Stimulated activated CD8-positive, alpha-beta memory T cell treated with anti-CD3 and anti-CD28 coated beads, Interleukin-4, amount 100 ng/mL, for 48 hours (primary cell): ENCODE results near the gene PCTP.

ENCODE experiments used
- DNase-seq: peaks from one replicate; pipeline ENCODE4 v3.0.0-alpha.2; 2020

PCTP gene

DNA sequence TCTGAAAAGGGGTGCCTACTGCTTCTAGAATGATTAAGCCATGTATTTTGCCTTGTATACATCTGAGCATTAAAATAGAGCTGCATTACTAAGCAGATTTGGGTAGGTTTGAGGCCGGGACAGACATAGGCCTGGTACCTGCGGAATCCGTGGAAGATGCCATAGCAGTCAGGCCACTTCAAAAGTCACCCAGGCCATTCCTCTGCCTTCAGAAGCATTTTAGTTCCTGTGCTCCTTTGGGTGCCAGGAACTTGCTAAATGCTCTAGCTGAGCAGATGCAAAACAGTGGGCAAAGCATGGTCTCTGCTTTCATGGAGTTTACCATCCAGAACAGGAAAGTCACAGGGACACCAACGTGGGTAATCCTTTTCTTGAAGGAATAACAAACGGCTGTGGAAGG, 22.5 kb upstream of the PCTP start:
- DNase-seq = no peak

DNA sequence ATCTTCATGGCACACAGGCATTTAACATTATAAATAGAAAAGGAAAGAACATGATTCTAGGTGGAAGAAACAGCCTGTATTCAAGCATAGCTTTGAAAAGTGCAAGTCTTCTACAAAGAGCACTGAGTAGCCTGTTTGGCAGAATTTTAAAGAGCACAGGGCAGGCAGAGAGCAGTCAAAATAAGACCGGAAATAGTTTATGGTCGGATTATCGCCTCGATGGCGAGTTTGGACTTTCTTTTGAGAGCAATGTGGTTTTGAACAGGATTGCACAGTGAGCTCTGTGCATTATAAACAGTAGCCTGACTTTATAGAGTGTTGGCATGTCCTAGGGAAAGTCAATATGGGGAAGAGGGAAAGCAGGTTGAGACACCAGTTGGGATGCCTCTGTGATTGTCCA, 22.0 kb upstream of the PCTP start:
- no peak for DNase-seq

- DNase-seq = no peak
Observed at GRCh38 chr17:55729484-55729883, 21.4 kb upstream of the PCTP start.

DNA sequence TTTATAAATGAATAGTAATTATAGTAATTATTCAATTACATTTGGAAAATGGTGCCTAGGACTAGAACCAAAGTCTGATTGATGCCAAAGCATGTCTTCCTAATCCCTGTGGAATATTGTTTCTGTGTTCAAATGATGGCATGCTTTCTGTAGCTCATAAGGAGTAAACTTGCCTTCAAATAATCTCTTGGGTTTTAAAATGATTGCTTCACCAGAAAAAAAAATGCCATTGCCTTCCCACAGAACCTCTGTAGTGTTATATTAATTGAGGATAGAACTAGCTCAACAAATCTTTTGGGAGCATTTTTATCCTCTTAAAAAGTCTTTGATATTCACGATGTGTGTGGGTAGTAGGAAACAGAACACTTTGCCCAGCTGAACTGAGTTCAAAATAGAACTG, 20.5 kb upstream of the PCTP start:
- no peak for DNase-seq

- no peak for DNase-seq
Observed at GRCh38 chr17:55730808-55731207, 20.0 kb upstream of the PCTP start.

- DNase-seq = no peak
Observed at GRCh38 chr17:55731586-55732250, 19.1 kb upstream of the PCTP start.

DNA sequence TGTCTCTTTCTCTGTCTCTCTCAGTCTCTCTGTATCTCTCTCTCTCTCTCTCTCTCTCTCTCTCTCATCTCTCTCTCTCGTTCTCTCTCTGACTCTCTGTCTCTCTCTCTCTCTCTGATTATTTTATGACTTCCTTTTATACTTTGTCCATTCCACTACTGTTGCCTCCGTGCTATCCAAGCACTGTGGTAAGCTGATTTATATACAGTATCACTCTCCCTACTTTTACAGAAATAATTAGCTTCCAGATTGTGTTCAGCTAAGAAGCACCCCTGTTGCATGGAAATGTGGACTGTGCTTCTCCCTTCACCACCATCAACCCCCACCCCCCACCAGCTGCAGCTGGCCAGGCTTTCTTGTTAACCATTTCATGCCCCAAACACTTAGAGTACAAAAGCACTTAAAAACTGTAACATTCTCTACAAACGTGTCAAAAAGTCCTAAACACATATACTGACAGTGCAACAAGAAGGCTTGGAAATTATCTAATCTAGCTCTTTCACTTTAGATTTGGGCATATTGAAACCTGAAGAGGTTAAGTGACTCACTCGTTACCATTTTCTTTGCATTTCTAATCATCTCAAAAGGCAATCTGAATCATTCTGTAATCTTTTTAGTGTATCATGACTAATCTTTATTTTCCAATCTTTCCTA, 16.6 kb upstream of the PCTP start:
- no peak for DNase-seq

DNA sequence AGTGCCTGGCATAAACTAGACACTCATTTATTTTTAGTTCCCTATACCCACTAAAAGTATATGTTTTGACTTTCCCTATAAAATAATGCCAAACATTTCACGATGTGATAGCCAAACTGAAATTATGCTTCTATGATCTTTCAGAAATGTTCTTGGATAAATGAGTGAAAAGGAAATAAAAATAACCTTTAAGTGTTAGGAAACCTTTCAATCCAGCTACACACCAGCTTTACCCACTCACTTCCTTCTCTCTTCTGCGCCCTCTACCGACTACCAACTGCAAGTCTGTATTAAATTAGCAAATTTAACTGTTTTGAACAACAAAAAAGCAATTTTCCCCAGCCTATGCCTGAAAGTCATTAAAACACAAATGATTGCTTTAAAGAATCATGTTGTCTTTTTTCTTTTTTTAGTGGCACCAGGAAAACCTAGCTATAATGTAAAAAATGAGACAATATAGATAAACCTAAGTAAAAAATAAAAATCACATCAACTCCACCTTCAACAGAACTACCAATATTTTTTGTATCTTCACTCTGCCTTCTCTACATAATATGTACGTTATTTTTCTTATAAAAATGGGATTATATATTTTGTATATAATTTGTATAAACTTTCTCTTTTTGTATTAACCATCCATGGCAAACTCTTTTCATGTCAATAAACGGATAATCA, 15.0 kb upstream of the PCTP start:
- DNase-seq = peak; percentile 48

- DNase-seq = no peak
Observed at GRCh38 chr17:55737976-55738501, 12.8 kb upstream of the PCTP start.

- DNase-seq = no peak
Observed at GRCh38 chr17:55740511-55741355, 10.1 kb upstream of the PCTP start.

GRCh38 chr17:55741356-55741700, 9.5 kb upstream of the PCTP start:
- DNase-seq = no peak

- DNase-seq = no peak
Observed at GRCh38 chr17:55742272-55743102, 8.4 kb upstream of the PCTP start.

GRCh38 chr17:55743103-55743679, 7.7 kb upstream of the PCTP start:
- no peak for DNase-seq

GRCh38 chr17:55745258-55745657, 5.6 kb upstream of the PCTP start:
- DNase-seq = no peak

DNA sequence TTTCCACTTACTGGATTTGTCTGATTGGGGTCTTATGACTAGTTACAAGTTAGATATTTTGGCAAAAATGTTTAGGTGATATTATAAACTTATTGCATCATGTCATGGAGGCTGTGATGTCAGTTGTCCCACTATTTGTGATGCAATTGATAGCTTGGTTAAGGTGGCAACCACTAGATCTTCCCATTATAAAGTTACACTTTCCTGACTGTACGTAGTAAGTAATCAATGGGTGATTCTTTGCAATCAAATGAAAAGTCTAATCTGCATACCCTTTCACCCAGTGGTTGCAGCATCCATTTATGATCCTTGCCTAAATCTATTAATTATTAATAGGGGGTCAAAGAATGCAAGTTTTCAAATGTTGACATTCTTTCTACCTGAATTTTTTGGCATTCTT, 4.4 kb upstream of the PCTP start:
- DNase-seq = no peak

DNA sequence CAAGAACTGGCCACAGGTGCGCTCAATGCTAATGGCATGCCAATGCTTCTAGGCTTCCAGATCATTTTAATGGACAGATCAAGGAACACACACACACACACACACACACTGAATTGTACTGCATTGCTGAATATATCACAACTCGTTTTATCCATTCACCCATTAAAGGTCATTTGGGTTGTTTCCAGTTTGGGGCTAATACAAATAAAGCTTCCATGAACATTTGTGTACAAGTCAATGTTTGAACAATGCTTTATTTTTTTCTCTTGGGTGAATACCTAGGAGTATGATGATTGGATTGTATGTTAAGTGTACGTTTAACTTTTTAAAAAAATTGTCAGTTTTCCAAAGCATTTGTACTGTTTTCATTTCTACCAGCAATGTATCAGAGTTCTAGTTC, 3.6 kb upstream of the PCTP start:
- no peak for DNase-seq

DNA sequence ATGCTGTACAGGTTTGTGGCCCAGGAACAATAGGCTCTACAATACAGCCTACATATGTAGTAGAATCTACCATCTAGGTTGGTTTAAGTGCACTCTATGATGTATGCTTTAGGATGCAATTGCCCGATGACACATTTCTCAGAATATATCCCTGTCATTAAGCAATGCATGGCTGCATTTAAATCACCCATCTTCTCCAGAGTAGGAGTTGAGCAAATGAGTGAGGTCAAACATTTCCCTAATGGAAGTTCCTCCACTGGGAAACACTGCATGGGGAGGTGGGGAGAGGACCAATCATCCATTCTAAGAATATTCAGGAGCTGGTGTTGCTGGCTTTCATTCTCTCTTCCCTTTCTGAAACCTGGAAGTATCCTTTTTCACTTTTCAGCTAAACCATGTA, 2.0 kb upstream of the PCTP start:
- no peak for DNase-seq

DNA sequence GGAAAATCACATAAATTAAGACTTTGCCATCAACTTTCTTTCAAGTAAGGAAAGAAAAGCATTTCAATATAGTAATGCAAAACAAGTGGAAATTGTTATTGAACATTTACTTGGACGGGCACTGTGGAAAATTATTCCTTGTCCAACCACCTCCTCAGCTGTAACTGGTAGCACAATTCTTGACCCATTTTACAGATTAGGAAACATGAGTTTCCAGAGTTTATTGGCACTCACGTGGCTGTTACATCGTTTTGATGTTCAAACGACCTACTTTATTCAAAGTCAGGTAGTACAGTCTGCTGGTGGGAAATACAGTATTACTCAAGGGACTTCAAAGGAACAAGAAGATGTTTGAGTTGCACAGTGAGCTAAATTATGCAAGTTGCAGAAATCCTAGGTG, 866 bp upstream of the PCTP start:
- DNase-seq = no peak

DNA sequence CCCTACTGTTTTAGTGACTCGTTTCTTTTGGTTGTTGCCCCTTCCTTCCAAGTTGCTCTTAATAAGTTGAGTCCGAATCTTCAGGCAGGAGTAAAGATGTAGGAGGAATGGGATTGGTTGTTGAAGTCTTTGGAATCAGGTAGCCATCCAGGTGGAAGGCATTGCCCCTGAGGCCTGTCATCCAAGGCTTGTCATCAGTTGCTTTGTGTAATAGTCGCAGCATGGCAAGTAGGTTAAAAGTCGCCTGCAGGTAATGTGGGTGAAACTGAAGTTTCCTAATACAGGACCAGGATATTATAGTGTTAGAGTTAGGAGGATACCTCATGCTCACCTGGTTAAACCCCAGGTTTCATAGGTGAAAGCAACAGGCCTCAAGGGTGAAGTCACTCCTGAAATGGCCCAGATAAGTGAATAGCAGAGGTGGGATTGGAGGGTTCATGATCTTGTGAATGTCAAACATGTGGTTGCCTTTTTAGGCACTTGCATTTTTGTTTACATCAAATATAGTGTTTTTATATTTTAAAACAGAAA, 934 bp downstream of the PCTP start:
- no peak for DNase-seq

GRCh38 chr17:55756689-55757088, 5.8 kb downstream of the PCTP start:
- DNase-seq = no peak

- no peak for DNase-seq
Observed at GRCh38 chr17:55757659-55758058, 6.8 kb downstream of the PCTP start.

DNA sequence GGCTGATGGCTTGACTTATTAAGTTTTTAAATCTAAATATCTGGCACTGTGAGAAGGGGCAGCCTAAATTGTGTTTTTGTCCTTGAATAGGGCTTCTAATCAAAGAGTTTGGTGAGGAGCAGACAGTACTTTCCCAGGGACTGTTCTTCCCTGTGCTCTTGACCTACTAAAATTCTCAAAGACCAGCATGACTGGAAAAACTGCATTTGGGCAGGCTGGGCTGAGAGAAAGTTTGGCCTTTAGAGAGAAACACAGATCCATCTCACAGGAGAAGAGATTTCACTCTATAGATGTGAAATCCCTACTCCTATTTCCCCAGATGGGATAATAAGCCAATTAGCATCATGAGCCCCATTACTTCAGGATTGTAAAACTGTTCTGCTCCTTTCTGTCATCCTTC, 7.3 kb downstream of the PCTP start:
- DNase-seq = no peak
